ENCODE measurements around the gene ACVR1B. TPM values are rescaled to one million over a fixed set of nuclear protein-coding genes. Genes with fewer than 3 reads are reported as not detected.

Gene ACVR1B
- total and polyA plus RNA-seq, 2 experiments from 2014 or later, result 2.4 to 7.5 TPM

DNA sequence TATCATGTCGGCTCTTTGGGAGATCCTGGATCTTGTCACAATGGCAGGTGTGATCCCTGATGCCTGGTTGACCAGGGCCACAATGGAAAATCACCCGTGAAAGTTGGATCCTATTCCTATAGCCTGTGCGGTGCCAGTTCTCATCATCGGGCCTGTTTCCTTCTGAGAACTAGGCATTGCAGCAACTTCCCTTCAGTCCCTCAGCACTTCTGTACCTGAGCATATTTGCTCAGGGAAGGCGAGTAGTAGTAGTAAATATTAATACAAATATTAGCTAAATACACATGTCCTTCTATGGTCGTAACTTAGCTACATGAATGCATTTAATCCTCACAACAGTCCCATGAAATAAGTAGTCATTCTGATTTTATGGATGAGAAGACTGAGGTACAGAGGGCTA lies 33.2 kb downstream of the ACVR1B start:
- Histone ChIP-seq H3F3A (replicated peaks; ENCODE audit: low read depth) (no peaks in the 10 kb centered on the region), H3K36me3 (ENCODE audit: insufficient read depth) (no peaks in the 10 kb centered on the region), H3K27me3 (ENCODE audit: insufficient read depth) (no peaks in the 10 kb centered on the region), H3K9me2 (ENCODE audit: insufficient read depth) (no peaks in the 10 kb centered on the region), H3K4me2 (no peak overlapping the region), H2AFZ (no peak overlapping the region), H3K4me1 (ENCODE audit: insufficient read depth) (no peaks in the 10 kb centered on the region), H3K79me2 (replicated peaks; ENCODE audit: insufficient read depth) (no peaks in the 10 kb centered on the region), H3K27ac (ENCODE audit: low read depth) (no peak overlapping the region), H4K20me1 (replicated peaks; ENCODE audit: insufficient read depth) (peaks cover 3% of the 10 kb centered on the region; the same call in 1 of the 2 replicates), H3K4me3 (no peak overlapping the region)
- H3K27me3 Mint-ChIP-seq (ENCODE audit: insufficient read depth, low read depth, poor library complexity), result peaks cover 2% of the 10 kb centered on the region
- ATAC-seq (no peak), DNase-seq (ENCODE audit: low spot score) (no peak)
- peaks cover 27% of the 10 kb centered on the region for H3K36me3 Mint-ChIP-seq (ENCODE audit: low read depth)
- no peak overlapping the region for H3K27ac Mint-ChIP-seq
- TF ChIP-seq, protein P1, sequence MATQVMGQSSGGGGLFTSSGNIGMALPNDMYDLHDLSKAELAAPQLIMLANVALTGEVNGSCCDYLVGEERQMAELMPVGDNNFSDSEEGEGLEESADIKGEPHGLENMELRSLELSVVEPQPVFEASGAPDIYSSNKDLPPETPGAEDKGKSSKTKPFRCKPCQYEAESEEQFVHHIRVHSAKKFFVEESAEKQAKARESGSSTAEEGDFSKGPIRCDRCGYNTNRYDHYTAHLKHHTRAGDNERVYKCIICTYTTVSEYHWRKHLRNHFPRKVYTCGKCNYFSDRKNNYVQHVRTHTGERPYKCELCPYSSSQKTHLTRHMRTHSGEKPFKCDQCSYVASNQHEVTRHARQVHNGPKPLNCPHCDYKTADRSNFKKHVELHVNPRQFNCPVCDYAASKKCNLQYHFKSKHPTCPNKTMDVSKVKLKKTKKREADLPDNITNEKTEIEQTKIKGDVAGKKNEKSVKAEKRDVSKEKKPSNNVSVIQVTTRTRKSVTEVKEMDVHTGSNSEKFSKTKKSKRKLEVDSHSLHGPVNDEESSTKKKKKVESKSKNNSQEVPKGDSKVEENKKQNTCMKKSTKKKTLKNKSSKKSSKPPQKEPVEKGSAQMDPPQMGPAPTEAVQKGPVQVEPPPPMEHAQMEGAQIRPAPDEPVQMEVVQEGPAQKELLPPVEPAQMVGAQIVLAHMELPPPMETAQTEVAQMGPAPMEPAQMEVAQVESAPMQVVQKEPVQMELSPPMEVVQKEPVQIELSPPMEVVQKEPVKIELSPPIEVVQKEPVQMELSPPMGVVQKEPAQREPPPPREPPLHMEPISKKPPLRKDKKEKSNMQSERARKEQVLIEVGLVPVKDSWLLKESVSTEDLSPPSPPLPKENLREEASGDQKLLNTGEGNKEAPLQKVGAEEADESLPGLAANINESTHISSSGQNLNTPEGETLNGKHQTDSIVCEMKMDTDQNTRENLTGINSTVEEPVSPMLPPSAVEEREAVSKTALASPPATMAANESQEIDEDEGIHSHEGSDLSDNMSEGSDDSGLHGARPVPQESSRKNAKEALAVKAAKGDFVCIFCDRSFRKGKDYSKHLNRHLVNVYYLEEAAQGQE (IDR thresholded peaks at IDR 0.05; ENCODE audit: unreplicated experiment), result no peak
- TF ChIP-seq, protein P2, sequence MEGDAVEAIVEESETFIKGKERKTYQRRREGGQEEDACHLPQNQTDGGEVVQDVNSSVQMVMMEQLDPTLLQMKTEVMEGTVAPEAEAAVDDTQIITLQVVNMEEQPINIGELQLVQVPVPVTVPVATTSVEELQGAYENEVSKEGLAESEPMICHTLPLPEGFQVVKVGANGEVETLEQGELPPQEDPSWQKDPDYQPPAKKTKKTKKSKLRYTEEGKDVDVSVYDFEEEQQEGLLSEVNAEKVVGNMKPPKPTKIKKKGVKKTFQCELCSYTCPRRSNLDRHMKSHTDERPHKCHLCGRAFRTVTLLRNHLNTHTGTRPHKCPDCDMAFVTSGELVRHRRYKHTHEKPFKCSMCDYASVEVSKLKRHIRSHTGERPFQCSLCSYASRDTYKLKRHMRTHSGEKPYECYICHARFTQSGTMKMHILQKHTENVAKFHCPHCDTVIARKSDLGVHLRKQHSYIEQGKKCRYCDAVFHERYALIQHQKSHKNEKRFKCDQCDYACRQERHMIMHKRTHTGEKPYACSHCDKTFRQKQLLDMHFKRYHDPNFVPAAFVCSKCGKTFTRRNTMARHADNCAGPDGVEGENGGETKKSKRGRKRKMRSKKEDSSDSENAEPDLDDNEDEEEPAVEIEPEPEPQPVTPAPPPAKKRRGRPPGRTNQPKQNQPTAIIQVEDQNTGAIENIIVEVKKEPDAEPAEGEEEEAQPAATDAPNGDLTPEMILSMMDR (conservative IDR thresholded peaks at IDR 0.05; ENCODE audit: low read depth in 2 of 2), result no peak
- TF ChIP-seq EZH2 (IDR thresholded peaks at IDR 0.05; ENCODE audit: low read depth, unreplicated experiment) (no peak), NANOG (IDR thresholded peaks at IDR 0.05; ENCODE audit: borderline replicate concordance) (no peak), CREB1 (CRISPR knock-in tag; IDR thresholded peaks at IDR 0.05; ENCODE audit: low read depth) (no peak), ETS1 (IDR thresholded peaks at IDR 0.05) (no peak), JUNB (IDR thresholded peaks at IDR 0.05; ENCODE audit: unreplicated experiment) (no peak), ZNF114 (CRISPR knock-in tag; IDR thresholded peaks at IDR 0.05) (no peak), EZH2phosphoT487 (IDR thresholded peaks at IDR 0.05; ENCODE audit: unreplicated experiment) (no peak), POLR2AphosphoS5 (IDR thresholded peaks at IDR 0.05; ENCODE audit: low read depth) (no peak), STAT1 (IDR thresholded peaks at IDR 0.05; ENCODE audit: unreplicated experiment) (no peak), ZNF331 (CRISPR knock-in tag; IDR thresholded peaks at IDR 0.05; ENCODE audit: low read depth) (no peak)
- TF ChIP-seq, protein P3, sequence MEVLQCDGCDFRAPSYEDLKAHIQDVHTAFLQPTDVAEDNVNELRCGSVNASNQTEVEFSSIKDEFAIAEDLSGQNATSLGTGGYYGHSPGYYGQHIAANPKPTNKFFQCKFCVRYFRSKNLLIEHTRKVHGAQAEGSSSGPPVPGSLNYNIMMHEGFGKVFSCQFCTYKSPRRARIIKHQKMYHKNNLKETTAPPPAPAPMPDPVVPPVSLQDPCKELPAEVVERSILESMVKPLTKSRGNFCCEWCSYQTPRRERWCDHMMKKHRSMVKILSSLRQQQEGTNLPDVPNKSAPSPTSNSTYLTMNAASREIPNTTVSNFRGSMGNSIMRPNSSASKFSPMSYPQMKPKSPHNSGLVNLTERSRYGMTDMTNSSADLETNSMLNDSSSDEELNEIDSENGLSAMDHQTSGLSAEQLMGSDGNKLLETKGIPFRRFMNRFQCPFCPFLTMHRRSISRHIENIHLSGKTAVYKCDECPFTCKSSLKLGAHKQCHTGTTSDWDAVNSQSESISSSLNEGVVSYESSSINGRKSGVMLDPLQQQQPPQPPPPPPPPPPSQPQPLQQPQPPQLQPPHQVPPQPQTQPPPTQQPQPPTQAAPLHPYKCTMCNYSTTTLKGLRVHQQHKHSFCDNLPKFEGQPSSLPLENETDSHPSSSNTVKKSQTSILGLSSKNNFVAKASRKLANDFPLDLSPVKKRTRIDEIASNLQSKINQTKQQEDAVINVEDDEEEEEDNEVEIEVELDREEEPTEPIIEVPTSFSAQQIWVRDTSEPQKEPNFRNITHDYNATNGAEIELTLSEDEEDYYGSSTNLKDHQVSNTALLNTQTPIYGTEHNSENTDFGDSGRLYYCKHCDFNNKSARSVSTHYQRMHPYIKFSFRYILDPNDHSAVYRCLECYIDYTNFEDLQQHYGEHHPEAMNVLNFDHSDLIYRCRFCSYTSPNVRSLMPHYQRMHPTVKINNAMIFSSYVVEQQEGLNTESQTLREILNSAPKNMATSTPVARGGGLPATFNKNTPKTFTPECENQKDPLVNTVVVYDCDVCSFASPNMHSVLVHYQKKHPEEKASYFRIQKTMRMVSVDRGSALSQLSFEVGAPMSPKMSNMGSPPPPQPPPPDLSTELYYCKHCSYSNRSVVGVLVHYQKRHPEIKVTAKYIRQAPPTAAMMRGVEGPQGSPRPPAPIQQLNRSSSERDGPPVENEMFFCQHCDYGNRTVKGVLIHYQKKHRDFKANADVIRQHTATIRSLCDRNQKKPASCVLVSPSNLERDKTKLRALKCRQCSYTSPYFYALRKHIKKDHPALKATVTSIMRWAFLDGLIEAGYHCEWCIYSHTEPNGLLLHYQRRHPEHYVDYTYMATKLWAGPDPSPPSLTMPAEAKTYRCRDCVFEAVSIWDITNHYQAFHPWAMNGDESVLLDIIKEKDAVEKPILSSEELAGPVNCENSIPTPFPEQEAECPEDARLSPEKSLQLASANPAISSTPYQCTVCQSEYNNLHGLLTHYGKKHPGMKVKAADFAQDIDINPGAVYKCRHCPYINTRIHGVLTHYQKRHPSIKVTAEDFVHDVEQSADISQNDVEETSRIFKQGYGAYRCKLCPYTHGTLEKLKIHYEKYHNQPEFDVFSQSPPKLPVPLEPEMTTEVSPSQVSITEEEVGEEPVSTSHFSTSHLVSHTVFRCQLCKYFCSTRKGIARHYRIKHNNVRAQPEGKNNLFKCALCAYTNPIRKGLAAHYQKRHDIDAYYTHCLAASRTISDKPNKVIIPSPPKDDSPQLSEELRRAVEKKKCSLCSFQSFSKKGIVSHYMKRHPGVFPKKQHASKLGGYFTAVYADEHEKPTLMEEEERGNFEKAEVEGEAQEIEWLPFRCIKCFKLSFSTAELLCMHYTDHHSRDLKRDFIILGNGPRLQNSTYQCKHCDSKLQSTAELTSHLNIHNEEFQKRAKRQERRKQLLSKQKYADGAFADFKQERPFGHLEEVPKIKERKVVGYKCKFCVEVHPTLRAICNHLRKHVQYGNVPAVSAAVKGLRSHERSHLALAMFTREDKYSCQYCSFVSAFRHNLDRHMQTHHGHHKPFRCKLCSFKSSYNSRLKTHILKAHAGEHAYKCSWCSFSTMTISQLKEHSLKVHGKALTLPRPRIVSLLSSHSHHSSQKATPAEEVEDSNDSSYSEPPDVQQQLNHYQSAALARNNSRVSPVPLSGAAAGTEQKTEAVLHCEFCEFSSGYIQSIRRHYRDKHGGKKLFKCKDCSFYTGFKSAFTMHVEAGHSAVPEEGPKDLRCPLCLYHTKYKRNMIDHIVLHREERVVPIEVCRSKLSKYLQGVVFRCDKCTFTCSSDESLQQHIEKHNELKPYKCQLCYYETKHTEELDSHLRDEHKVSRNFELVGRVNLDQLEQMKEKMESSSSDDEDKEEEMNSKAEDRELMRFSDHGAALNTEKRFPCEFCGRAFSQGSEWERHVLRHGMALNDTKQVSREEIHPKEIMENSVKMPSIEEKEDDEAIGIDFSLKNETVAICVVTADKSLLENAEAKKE (CRISPR knock-in tag; IDR thresholded peaks at IDR 0.05), result no peak
- H3K9me3 Mint-ChIP-seq, result no peaks in the 10 kb centered on the region
- H3K4me1 Mint-ChIP-seq, result no peaks in the 10 kb centered on the region
- no peak overlapping the region for H3K4me3 Mint-ChIP-seq

All from GM23338 (cell line).